Neural cell (in vitro differentiated cells): ENCODE results near the gene LURAP1L. TPM values are rescaled to one million over a fixed set of nuclear protein-coding genes. Genes with fewer than 3 reads are reported as not detected.

Experiments used
- H2AFZ ChIP-seq: fragments of 200-600, 300-800 bp; sonication (generic), shearing (Covaris generic); 2 replicates; pipeline ENCODE4 v1.6.0; 2014; ENCODE audit warnings: low read depth, mild to moderate bottlenecking, antibody characterized with exemption, low read length, moderate library complexity
- H3F3A ChIP-seq: fragments of 200-600 bp; shearing (Covaris generic); 2 replicates; pipeline ENCODE4 v1.6.1; 2016; ENCODE audit warnings: mild to moderate bottlenecking, moderate library complexity, mixed read lengths, antibody characterized with exemption, low read length; ENCODE audit not compliant: insufficient read depth, poor library complexity, severe bottlenecking
- H3K27ac ChIP-seq: fragments of 200-600, 300-800 bp; sonication (generic), shearing (Covaris generic); 2 replicates; pipeline ENCODE4 v1.5.1; 2014; ENCODE audit warnings: mild to moderate bottlenecking, low read length, moderate library complexity
- H3K27me3 ChIP-seq: fragments of 300-800, 200-600 bp; sonication (generic), shearing (Covaris generic); 2 replicates; pipeline ENCODE4 v1.6.0; 2014; ENCODE audit warnings: mild to moderate bottlenecking, low read depth, low read length, moderate library complexity; ENCODE audit not compliant: insufficient read depth
- H3K36me3 ChIP-seq: fragments of 300-800, 200-600 bp; sonication (generic), shearing (Covaris generic); 2 replicates; pipeline ENCODE4 v1.5.1; 2014; ENCODE audit warnings: mild to moderate bottlenecking, antibody characterized with exemption, low read length, moderate library complexity; ENCODE audit not compliant: insufficient read depth
- H3K4me2 ChIP-seq: fragments of 300-800, 200-600 bp; sonication (generic), shearing (Covaris generic); 2 replicates; pipeline ENCODE4 v1.6.0; 2014; ENCODE audit warnings: mild to moderate bottlenecking, low read length
- H3K4me3 ChIP-seq: fragments of 300-800, 200-600 bp; sonication (generic), shearing (Covaris generic); 2 replicates; pipeline ENCODE4 v1.5.1; 2014; ENCODE audit warnings: mild to moderate bottlenecking, low read length, moderate library complexity
- H3K79me2 ChIP-seq: fragments of 200-600 bp; shearing (Covaris generic); replicated peaks from 2 replicates; pipeline ENCODE4 v1.6.0; 2014; ENCODE audit warnings: mild to moderate bottlenecking, low read length, moderate library complexity; ENCODE audit not compliant: insufficient read depth
- H3K9ac ChIP-seq: fragments of 300-800, 200-600 bp; sonication (generic), shearing (Covaris generic); 2 replicates; pipeline ENCODE4 v1.6.1; 2016; ENCODE audit warnings: mild to moderate bottlenecking, low read length, mixed read lengths
- H3K9me2 ChIP-seq: fragments of 200-600 bp; shearing (Covaris generic); 2 replicates; pipeline ENCODE4 v1.6.1; 2016; ENCODE audit warnings: mild to moderate bottlenecking, low read length, mixed read lengths; ENCODE audit not compliant: insufficient read depth
- H3K9me3 ChIP-seq: fragments of 200-600, 300-800 bp; sonication (generic), shearing (Covaris generic); 2 replicates; pipeline ENCODE4 v1.6.1; 2016; ENCODE audit warnings: mild to moderate bottlenecking, mixed run types, low read length, moderate library complexity, mixed read lengths
- H4K20me1 ChIP-seq: fragments of 200-600 bp; shearing (Covaris generic); 2 replicates; pipeline ENCODE4 v1.6.1; 2016; ENCODE audit warnings: mild to moderate bottlenecking, mixed run types; ENCODE audit not compliant: insufficient read depth
- EP300 ChIP-seq: fragments of 450-650 bp; conservative IDR thresholded peaks from 2 replicates; pipeline ENCODE4 v1.6.1; 2014; ENCODE audit warnings: antibody characterized with exemption, mild to moderate bottlenecking, moderate library complexity; ENCODE audit not compliant: poor library complexity, severe bottlenecking
- EZH2 ChIP-seq: fragments of 200-600, 300-800 bp; shearing (Covaris generic), sonication (generic); IDR thresholded peaks from 2 replicates; pipeline ENCODE4 v1.6.1; 2014; ENCODE audit warnings: antibody characterized with exemption, low read length, borderline replicate concordance, mild to moderate bottlenecking; ENCODE audit not compliant: insufficient read depth, poor library complexity, severe bottlenecking
- MXI1 ChIP-seq: fragments of 450-650 bp; conservative IDR thresholded peaks from 2 replicates; pipeline ENCODE4 v1.6.1; 2014; ENCODE audit warnings: antibody characterized with exemption, mild to moderate bottlenecking; ENCODE audit not compliant: poor library complexity, severe bottlenecking
- POLR2AphosphoS5 ChIP-seq: IDR thresholded peaks from 2 replicates; pipeline ENCODE4 v1.6.1; 2012
- RAD21 ChIP-seq: fragments of 450-650 bp; conservative IDR thresholded peaks from 2 replicates; pipeline ENCODE4 v1.6.1; 2014; ENCODE audit warnings: antibody characterized with exemption, mild to moderate bottlenecking, moderate library complexity
- REST ChIP-seq: IDR thresholded peaks from 2 replicates; pipeline ENCODE4 v1.6.1; 2012; ENCODE audit warnings: borderline replicate concordance
- SMC3 ChIP-seq: fragments of 450-650 bp; conservative IDR thresholded peaks from 2 replicates; pipeline ENCODE4 v1.6.1; 2014; ENCODE audit warnings: antibody characterized with exemption, mild to moderate bottlenecking, moderate library complexity; ENCODE audit not compliant: poor library complexity
- TAF1 ChIP-seq: IDR thresholded peaks from 2 replicates; pipeline ENCODE4 v1.6.1; 2012; ENCODE audit warnings: low read depth
- polyA plus RNA-seq: library from polyadenylated mRNA; depleted of rRNA; stranded (reverse); fragments of >200 nt; gene quantifications from 2 replicates; pipeline ENCODE4 v1.2.3, GENCODE V29; 2014
- TF ChIP-seq, protein P1 (sequence below): fragments of 450-650 bp; IDR thresholded peaks from 2 replicates; pipeline ENCODE4 v1.5.1; 2014; ENCODE audit warnings: antibody characterized with exemption, mild to moderate bottlenecking, moderate library complexity; ENCODE audit not compliant: poor library complexity, severe bottlenecking

LURAP1L gene
- polyA plus RNA-seq, 1 donor from 2014 or later = 0.59 TPM

- no peaks in the 10 kb centered on the region for H3K79me2 ChIP-seq
- no peak overlapping the region for H3K27ac ChIP-seq
- H3F3A ChIP-seq = no peaks in the 10 kb centered on the region
- no peak overlapping the region for H3K4me3 ChIP-seq
- no peak overlapping the region for H3K4me2 ChIP-seq
- TF ChIP-seq RAD21 = no peak
- TF ChIP-seq EP300 = no peak
- TF ChIP-seq REST = no peak
- TF ChIP-seq MXI1 = no peak
- TF ChIP-seq, protein P1, sequence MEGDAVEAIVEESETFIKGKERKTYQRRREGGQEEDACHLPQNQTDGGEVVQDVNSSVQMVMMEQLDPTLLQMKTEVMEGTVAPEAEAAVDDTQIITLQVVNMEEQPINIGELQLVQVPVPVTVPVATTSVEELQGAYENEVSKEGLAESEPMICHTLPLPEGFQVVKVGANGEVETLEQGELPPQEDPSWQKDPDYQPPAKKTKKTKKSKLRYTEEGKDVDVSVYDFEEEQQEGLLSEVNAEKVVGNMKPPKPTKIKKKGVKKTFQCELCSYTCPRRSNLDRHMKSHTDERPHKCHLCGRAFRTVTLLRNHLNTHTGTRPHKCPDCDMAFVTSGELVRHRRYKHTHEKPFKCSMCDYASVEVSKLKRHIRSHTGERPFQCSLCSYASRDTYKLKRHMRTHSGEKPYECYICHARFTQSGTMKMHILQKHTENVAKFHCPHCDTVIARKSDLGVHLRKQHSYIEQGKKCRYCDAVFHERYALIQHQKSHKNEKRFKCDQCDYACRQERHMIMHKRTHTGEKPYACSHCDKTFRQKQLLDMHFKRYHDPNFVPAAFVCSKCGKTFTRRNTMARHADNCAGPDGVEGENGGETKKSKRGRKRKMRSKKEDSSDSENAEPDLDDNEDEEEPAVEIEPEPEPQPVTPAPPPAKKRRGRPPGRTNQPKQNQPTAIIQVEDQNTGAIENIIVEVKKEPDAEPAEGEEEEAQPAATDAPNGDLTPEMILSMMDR = no peak
- no peak for TF ChIP-seq POLR2AphosphoS5
- no peak for TF ChIP-seq SMC3
- TF ChIP-seq EZH2 = no peak
- no peak for TF ChIP-seq TAF1
- H3K27me3 ChIP-seq = no peaks in the 10 kb centered on the region
- no peaks in the 10 kb centered on the region for H4K20me1 ChIP-seq
- no peaks in the 10 kb centered on the region for H3K9me3 ChIP-seq
- no peak overlapping the region for H2AFZ ChIP-seq
- H3K36me3 ChIP-seq = no peaks in the 10 kb centered on the region
- H3K9ac ChIP-seq = no peak overlapping the region
- no peaks in the 10 kb centered on the region for H3K9me2 ChIP-seq
These were observed 44.8 kb downstream of the LURAP1L start for GRCh38 chr9:12819436-12820185.

DNA sequence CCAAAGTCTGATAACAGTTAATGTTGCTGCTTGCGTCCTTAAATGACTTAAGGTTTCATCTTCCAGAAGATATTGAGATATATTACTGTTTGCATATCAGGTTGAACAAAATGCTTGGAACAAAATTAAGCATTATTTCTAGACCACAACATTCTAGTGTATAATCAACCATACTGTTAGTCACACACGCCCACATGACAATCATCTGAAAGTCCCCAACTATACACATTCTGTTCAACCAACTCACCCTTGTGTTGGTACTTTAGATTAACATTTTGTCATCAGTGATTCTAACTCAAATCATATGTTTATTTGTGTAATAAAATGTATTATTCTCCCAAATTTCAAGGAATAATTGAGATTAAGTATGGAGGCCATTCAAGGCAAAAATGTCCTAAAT, 47.3 kb downstream of the LURAP1L start:
- no peak overlapping the region for H3K4me2 ChIP-seq
- H3K9me3 ChIP-seq = no peaks in the 10 kb centered on the region
- no peak overlapping the region for H3K9ac ChIP-seq
- H3F3A ChIP-seq = no peaks in the 10 kb centered on the region
- no peaks in the 10 kb centered on the region for H3K79me2 ChIP-seq
- H3K4me3 ChIP-seq = no peak overlapping the region
- H4K20me1 ChIP-seq = no peaks in the 10 kb centered on the region
- H3K27me3 ChIP-seq = no peaks in the 10 kb centered on the region
- H3K36me3 ChIP-seq = no peaks in the 10 kb centered on the region
- H3K9me2 ChIP-seq = no peaks in the 10 kb centered on the region
- TF ChIP-seq REST = no peak
- no peak for TF ChIP-seq SMC3
- TF ChIP-seq, protein P1 = no peak
- no peak for TF ChIP-seq EP300
- TF ChIP-seq POLR2AphosphoS5 = no peak
- TF ChIP-seq EZH2 = no peak
- no peak for TF ChIP-seq RAD21
- no peak for TF ChIP-seq MXI1
- no peak for TF ChIP-seq TAF1
- no peak overlapping the region for H3K27ac ChIP-seq
- H2AFZ ChIP-seq = no peak overlapping the region
